ENCODE results near the gene ACER1.

DNA sequence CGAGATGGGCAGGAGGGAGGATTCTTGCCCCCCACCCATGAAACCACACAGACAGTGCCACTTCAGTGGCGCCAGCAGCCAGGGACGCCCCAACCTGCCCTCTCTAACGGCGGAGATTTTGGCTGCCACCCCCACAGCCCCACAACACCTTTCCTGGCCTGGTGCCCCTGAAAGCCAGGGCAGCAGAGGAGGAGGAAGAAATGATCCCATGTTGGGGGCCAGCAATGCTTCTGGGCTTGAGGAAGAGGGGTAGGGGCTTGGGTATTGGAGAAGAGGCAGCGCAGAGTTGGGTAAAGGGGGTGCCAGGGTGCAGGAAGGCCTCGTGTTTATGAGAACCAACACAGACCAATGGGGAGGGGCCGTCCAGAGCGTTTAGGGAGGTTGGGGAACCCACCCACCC, 55.4 kb downstream of the ACER1 start:
- no peak for TF ChIP-seq TAF1 (IDR thresholded peaks at IDR 0.05; ENCODE audit: borderline replicate concordance, insufficient read depth, low read length)
- no peak for TF ChIP-seq POLR2AphosphoS5 (IDR thresholded peaks at IDR 0.05; ENCODE audit: low read depth, low read length)
- TF ChIP-seq, protein P1, sequence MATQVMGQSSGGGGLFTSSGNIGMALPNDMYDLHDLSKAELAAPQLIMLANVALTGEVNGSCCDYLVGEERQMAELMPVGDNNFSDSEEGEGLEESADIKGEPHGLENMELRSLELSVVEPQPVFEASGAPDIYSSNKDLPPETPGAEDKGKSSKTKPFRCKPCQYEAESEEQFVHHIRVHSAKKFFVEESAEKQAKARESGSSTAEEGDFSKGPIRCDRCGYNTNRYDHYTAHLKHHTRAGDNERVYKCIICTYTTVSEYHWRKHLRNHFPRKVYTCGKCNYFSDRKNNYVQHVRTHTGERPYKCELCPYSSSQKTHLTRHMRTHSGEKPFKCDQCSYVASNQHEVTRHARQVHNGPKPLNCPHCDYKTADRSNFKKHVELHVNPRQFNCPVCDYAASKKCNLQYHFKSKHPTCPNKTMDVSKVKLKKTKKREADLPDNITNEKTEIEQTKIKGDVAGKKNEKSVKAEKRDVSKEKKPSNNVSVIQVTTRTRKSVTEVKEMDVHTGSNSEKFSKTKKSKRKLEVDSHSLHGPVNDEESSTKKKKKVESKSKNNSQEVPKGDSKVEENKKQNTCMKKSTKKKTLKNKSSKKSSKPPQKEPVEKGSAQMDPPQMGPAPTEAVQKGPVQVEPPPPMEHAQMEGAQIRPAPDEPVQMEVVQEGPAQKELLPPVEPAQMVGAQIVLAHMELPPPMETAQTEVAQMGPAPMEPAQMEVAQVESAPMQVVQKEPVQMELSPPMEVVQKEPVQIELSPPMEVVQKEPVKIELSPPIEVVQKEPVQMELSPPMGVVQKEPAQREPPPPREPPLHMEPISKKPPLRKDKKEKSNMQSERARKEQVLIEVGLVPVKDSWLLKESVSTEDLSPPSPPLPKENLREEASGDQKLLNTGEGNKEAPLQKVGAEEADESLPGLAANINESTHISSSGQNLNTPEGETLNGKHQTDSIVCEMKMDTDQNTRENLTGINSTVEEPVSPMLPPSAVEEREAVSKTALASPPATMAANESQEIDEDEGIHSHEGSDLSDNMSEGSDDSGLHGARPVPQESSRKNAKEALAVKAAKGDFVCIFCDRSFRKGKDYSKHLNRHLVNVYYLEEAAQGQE (IDR thresholded peaks at IDR 0.05; ENCODE audit: insufficient read depth in 1 of 2, low read depth in 2 of 2, low read length in 2 of 2) = no peak
